C4-2B (cell line): ENCODE data around the gene CCS.

Experiments
- ZFX ChIP-seq: fragments of 450-650 bp; IDR thresholded peaks from 2 replicates; pipeline ENCODE4 v1.6.1; 2017
- TF ChIP-seq, protein P1 (sequence below): fragments of 450-650 bp; conservative IDR thresholded peaks from 2 replicates; pipeline ENCODE4 v1.5.1; 2017; ENCODE audit warnings: mild to moderate bottlenecking

DNA sequence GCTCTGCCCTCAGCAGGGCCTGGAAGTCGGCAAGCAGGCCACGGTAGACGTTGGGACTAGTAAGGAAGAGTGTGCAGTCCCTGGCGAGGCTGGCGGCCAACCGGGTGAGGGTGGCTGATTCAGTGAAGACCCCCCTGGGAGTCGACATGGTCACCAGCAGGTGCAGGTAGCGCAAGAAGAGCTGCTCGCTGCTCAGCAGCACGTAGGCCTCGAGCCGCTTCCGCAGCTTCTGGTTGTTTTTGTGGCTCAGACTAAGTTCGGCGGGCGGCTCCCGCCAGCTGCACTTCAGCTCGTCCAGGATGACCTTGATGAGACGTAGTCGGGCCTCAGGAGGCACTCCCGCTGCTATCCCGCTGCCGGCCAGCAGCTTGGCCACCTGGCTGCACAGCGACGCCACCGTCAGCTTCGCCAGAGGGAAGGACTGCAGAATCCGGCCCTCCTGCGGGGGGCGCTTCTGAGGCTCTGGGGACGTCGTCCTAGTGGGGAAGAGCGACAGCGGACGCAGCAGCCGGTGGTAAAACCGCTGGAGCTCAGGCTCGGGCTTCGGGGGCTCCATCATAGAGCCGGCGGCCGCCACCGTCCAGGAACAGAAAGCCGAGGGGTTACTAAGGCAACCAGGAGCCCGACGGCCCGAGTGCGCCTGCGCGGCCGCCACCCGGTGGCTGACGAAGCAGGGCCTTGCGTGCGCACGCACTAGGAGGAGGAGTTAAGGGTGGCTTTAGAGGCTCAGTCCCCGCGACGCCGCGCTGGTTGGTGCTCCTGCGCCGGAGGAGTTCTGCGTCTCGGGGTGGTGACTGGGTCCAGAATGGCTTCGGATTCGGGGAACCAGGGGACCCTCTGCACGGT, at the start of gene CCS, which contains the start of gene CCDC87:
- TF ChIP-seq, protein P1, sequence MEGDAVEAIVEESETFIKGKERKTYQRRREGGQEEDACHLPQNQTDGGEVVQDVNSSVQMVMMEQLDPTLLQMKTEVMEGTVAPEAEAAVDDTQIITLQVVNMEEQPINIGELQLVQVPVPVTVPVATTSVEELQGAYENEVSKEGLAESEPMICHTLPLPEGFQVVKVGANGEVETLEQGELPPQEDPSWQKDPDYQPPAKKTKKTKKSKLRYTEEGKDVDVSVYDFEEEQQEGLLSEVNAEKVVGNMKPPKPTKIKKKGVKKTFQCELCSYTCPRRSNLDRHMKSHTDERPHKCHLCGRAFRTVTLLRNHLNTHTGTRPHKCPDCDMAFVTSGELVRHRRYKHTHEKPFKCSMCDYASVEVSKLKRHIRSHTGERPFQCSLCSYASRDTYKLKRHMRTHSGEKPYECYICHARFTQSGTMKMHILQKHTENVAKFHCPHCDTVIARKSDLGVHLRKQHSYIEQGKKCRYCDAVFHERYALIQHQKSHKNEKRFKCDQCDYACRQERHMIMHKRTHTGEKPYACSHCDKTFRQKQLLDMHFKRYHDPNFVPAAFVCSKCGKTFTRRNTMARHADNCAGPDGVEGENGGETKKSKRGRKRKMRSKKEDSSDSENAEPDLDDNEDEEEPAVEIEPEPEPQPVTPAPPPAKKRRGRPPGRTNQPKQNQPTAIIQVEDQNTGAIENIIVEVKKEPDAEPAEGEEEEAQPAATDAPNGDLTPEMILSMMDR: peak; percentile 85
- no peak for TF ChIP-seq ZFX
